ENCODE data around the gene ETFBKMT.

DNA sequence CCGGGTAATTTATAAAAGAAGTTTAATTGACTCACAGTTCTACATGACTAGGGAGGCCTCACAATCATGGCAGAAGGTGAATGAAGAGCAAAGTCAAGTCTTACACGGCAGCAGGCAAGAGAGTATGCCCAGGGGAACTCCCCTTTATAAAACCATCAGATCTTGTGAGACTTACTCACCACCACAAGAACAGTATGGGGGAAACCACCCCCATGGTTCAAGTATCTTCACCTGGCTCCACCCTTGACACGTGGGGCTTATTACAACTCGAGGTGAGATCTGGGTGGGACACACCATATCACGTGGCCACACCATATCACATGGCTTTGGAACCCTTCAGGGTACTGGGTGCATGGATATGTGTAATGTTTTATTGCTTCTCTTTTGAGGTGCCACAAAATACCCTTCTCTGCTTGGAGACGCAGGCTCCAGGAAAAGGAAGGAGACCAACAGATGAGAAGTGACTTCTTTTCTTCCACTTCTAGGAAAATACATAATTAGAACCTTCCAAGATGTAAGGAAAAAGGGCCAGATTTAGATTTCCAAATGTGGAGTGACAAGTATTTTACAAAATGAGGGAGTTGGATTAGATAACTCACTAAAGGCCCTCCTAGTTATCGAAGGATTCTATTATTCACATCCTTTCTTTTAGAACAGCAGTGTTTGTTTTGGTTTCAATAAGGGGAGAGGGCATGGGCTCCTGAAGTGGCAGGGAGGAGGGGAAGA, 33.1 kb upstream of the ETFBKMT start:
- TF ChIP-seq ZNF180 (CRISPR knock-in tag; IDR thresholded peaks at IDR 0.05; ENCODE audit: borderline replicate concordance, low read depth) (no peak), ZNF567 (CRISPR knock-in tag; IDR thresholded peaks at IDR 0.05; ENCODE audit: borderline replicate concordance) (no peak), HOXA9 (CRISPR knock-in tag; IDR thresholded peaks at IDR 0.05; ENCODE audit: borderline replicate concordance) (no peak)
- TF ChIP-seq, protein P1, sequence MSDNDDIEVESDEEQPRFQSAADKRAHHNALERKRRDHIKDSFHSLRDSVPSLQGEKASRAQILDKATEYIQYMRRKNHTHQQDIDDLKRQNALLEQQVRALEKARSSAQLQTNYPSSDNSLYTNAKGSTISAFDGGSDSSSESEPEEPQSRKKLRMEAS (IDR thresholded peaks at IDR 0.05), result no peak
